HEK293T (cell line): ENCODE data around the gene SAFB.

Source experiments
- ARNT ChIP-seq: fragments of 450-650 bp; IDR thresholded peaks from 2 replicates; pipeline ENCODE4 v1.6.1; 2017; ENCODE audit warnings: mild to moderate bottlenecking
- BHLHE40 ChIP-seq: fragments of 450-650 bp; IDR thresholded peaks from 2 replicates; pipeline ENCODE4 v1.6.1; 2016; ENCODE audit warnings: mild to moderate bottlenecking, moderate library complexity, borderline replicate concordance
- CTBP1 ChIP-seq: fragments of 450-650 bp; IDR thresholded peaks from 2 replicates; pipeline ENCODE4 v1.6.1; 2016; ENCODE audit warnings: borderline replicate concordance
- FOXK2 ChIP-seq: fragments of 450-650 bp; IDR thresholded peaks from 2 replicates; pipeline ENCODE4 v1.6.1; 2016; ENCODE audit warnings: mild to moderate bottlenecking
- FOXM1 ChIP-seq: fragments of 450-650 bp; IDR thresholded peaks from 2 replicates; pipeline ENCODE4 v1.6.1; 2017; ENCODE audit warnings: mild to moderate bottlenecking, borderline replicate concordance
- L3MBTL2 ChIP-seq: fragments of 450-650 bp; conservative IDR thresholded peaks from 2 replicates; pipeline ENCODE4 v1.6.1; 2016; ENCODE audit warnings: mild to moderate bottlenecking
- LEF1 ChIP-seq: fragments of 450-650 bp; IDR thresholded peaks from 2 replicates; pipeline ENCODE4 v1.6.1; 2017; ENCODE audit warnings: mild to moderate bottlenecking, borderline replicate concordance
- NFRKB ChIP-seq: fragments of 450-650 bp; IDR thresholded peaks from 2 replicates; pipeline ENCODE4 v1.6.1; 2016; ENCODE audit warnings: mild to moderate bottlenecking, moderate library complexity
- SP1 ChIP-seq: fragments of 450-650 bp; IDR thresholded peaks from 2 replicates; pipeline ENCODE4 v1.6.1; 2017
- SUZ12 ChIP-seq: fragments of 450-650 bp; IDR thresholded peaks from 2 replicates; pipeline ENCODE4 v1.6.1; 2016; ENCODE audit warnings: mild to moderate bottlenecking
- TARDBP ChIP-seq: fragments of 450-650 bp; IDR thresholded peaks from 2 replicates; pipeline ENCODE4 v1.6.1; 2016
- ZNF384 ChIP-seq: fragments of 450-650 bp; IDR thresholded peaks from 2 replicates; pipeline ENCODE4 v1.6.1; 2016

GRCh38 chr19:5692723-5693194 lies 69.9 kb downstream of the SAFB start:
- TF ChIP-seq NFRKB (no peak), FOXM1 (no peak), FOXK2 (no peak), SUZ12 (no peak), CTBP1 (no peak), ZNF384 (no peak), BHLHE40 (no peak), LEF1 (no peak), ARNT (no peak), SP1 (no peak), L3MBTL2 (no peak), TARDBP (no peak)
